Hepatocyte (in vitro differentiated cells): Measurements from ENCODE around the gene PPIF. TPM values are rescaled to one million over a fixed set of nuclear protein-coding genes. Genes with fewer than 3 reads are reported as not detected.

Experiments used
- DNase-seq: peaks from one replicate; pipeline ENCODE4 v3.0.0-alpha.2; 2016; ENCODE audit warnings: low spot score
- H2AFZ ChIP-seq: fragments of 200-600 bp; sonication (generic); 2 replicates; pipeline ENCODE4 v1.6.0; 2016; ENCODE audit warnings: antibody characterized with exemption, mild to moderate bottlenecking
- H3K27ac ChIP-seq: fragments of 200-600 bp; sonication (generic); 2 replicates; pipeline ENCODE4 v1.5.1; 2016; ENCODE audit warnings: mild to moderate bottlenecking
- H3K27me3 ChIP-seq: fragments of 200-600 bp; sonication (generic); 2 replicates; pipeline ENCODE4 v1.6.1; 2016
- H3K36me3 ChIP-seq: fragments of 200-600 bp; sonication (generic); replicated peaks from 2 replicates; pipeline ENCODE4 v1.5.1; 2016; ENCODE audit warnings: low read depth; ENCODE audit not compliant: insufficient read depth
- H3K4me1 ChIP-seq: fragments of 200-600 bp; sonication (generic); 2 replicates; pipeline ENCODE4 v1.5.1; 2016; ENCODE audit warnings: mild to moderate bottlenecking, moderate library complexity; ENCODE audit not compliant: insufficient read depth
- H3K4me2 ChIP-seq: fragments of 200-600 bp; sonication (generic); 2 replicates; pipeline ENCODE4 v1.6.0; 2016
- H3K4me3 ChIP-seq: fragments of 200-600 bp; sonication (generic); 2 replicates; pipeline ENCODE4 v1.5.1; 2016; ENCODE audit warnings: mild to moderate bottlenecking
- H3K79me2 ChIP-seq: fragments of 200-600 bp; sonication (generic); 2 replicates; pipeline ENCODE4 v1.6.0; 2017; ENCODE audit warnings: mild to moderate bottlenecking
- H3K9me2 ChIP-seq: fragments of 200-600 bp; sonication (generic); replicated peaks from 2 replicates; pipeline ENCODE4 v1.6.0; 2017; ENCODE audit warnings: mild to moderate bottlenecking; ENCODE audit not compliant: insufficient read depth
- H3K9me3 ChIP-seq: fragments of 200-600 bp; sonication (generic); 2 replicates; pipeline ENCODE4 v1.5.1; 2016; ENCODE audit warnings: low read depth, mild to moderate bottlenecking
- H4K20me1 ChIP-seq: fragments of 200-600 bp; sonication (generic); 2 replicates; pipeline ENCODE4 v1.6.0; 2016; ENCODE audit warnings: mild to moderate bottlenecking; ENCODE audit not compliant: insufficient read depth, poor library complexity, severe bottlenecking
- CTCF ChIP-seq: fragments of 200-600 bp; sonication (generic); IDR thresholded peaks from 2 replicates; pipeline ENCODE4 v1.5.1; 2016; ENCODE audit warnings: antibody characterized with exemption, mild to moderate bottlenecking; ENCODE audit not compliant: poor library complexity
- EZH2 ChIP-seq: fragments of 200-600 bp; sonication (generic); IDR thresholded peaks from 2 replicates; pipeline ENCODE4 v1.6.1; 2016; ENCODE audit warnings: antibody characterized with exemption, mild to moderate bottlenecking, borderline replicate concordance
- EZH2phosphoT487 ChIP-seq: fragments of 200-600 bp; sonication (generic); IDR thresholded peaks from one replicate; pipeline ENCODE4 v1.6.1; 2018; ENCODE audit warnings: antibody characterized with exemption, mild to moderate bottlenecking, low read depth, moderate library complexity; ENCODE audit not compliant: unreplicated experiment, severe bottlenecking
- WGBS: methylation state at CpG from one replicate; pipeline ENCODE4 v1.1.6; 2016; ENCODE audit warnings: low lambda C conversion rate; ENCODE audit errors: missing lambda C conversion rate; 5-methylcytosine and 5-hydroxymethylcytosine counted together
- polyA plus RNA-seq: library from polyadenylated mRNA; unstranded; fragments of >200 nt; fragmentation: Nextera tagmentation; extraction: Ambion mirVana; gene quantifications from 2 replicates; pipeline ENCODE4 v1.2.1, GENCODE V29; 2016
- total RNA-seq: library from RNA; depleted of rRNA; stranded (reverse); fragments of >200 nt; gene quantifications from 2 replicates; pipeline ENCODE4 v1.2.3, GENCODE V29; 2014

PPIF gene
- total and polyA plus RNA-seq, 2 experiments from 2014 or later, result 70.3 to 79.4 TPM

DNA sequence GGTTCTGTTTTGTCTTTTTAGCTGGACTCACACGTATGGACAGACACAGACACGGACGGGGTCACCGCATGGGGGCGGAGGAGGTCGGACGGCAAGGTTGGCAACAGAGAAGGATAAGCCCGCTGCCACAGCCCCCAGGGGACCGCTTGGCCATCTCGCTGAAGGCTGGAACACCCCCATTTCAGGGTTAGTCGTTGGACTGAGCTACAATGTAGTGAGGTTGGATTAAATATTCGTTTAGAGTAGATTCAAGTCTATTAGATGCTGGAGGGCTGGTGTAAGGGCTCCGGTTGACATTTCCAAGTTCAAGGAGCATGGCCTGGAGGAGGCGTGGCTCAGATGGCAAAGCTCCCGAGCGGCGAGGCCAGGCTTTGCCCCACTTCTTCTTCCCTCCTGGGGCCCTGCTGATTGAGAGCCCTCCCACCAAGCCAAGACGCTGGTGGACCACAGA, 35.2 kb downstream of the PPIF start:
- H3K9me3 ChIP-seq, result no peaks in the 10 kb centered on the region

DNA sequence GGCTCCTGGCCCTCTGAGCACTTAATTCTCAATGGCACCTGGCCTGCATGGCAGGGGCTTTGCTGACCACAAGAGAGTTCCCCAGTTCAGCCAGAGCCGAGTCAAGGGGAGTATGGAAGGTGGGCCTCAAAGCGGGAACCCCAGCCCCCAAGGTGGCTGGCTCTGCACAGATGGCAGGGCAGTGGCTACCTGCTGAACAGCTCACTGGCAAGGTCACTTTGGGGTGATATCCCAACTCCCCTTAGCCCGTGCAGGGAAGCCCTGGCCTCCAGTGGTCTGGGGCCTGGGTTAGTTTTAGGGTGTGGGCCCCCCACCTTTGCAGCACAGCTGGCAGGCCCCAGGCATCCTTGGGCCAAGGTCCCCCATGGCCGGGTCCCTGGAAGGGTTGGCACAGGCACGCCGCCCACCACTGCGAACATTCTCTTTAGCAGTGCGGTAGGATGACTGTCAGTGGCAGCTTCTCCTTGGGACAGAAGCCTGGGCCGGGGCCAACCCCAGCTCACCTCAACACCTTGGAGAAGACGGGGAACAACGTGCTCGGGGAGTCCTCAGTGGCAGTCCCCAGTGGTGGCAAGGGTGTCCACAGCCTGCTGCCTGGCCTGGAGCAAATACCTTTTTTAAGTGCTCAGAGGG, 36.8 kb downstream of the PPIF start:
- H3K4me3 ChIP-seq, result no peak overlapping the region
- no peaks in the 10 kb centered on the region for H3K36me3 ChIP-seq
- H3K9me3 ChIP-seq, result no peaks in the 10 kb centered on the region
- H2AFZ ChIP-seq, result no peak overlapping the region
- no peak overlapping the region for H3K4me2 ChIP-seq
- H3K9me2 ChIP-seq, result no peaks in the 10 kb centered on the region
- no peaks in the 10 kb centered on the region for H3K79me2 ChIP-seq
- no peak for DNase-seq
- H3K4me1 ChIP-seq, result peaks cover 26% of the 10 kb centered on the region
- H4K20me1 ChIP-seq, result no peaks in the 10 kb centered on the region
- no peaks in the 10 kb centered on the region for H3K27me3 ChIP-seq
- no peak overlapping the region for H3K27ac ChIP-seq
- WGBS, result 91% methylated on average over 12 of the region's 12 CpGs
- TF ChIP-seq EZH2phosphoT487 (no peak), CTCF (no peak), EZH2 (no peak)

More for the DNA sequence above, 35.2 kb downstream of the PPIF start:
- TF ChIP-seq EZH2 (no peak), CTCF (no peak), EZH2phosphoT487 (no peak)
- H3K79me2 ChIP-seq, result no peaks in the 10 kb centered on the region
- DNase-seq, result no peak
- H3K27ac ChIP-seq, result peak overlapping the region; percentile 81
- no peaks in the 10 kb centered on the region for H4K20me1 ChIP-seq
- 89% methylated on average over 18 of the region's 18 CpGs for whole genome bisulfite sequencing
- H3K9me2 ChIP-seq, result no peaks in the 10 kb centered on the region
- H3K4me1 ChIP-seq, result peaks cover 26% of the 10 kb centered on the region
- H3K36me3 ChIP-seq, result no peaks in the 10 kb centered on the region
- no peaks in the 10 kb centered on the region for H3K27me3 ChIP-seq
- H3K4me2 ChIP-seq, result no peak overlapping the region
- H2AFZ ChIP-seq, result no peak overlapping the region
- H3K4me3 ChIP-seq, result no peak overlapping the region

DNA sequence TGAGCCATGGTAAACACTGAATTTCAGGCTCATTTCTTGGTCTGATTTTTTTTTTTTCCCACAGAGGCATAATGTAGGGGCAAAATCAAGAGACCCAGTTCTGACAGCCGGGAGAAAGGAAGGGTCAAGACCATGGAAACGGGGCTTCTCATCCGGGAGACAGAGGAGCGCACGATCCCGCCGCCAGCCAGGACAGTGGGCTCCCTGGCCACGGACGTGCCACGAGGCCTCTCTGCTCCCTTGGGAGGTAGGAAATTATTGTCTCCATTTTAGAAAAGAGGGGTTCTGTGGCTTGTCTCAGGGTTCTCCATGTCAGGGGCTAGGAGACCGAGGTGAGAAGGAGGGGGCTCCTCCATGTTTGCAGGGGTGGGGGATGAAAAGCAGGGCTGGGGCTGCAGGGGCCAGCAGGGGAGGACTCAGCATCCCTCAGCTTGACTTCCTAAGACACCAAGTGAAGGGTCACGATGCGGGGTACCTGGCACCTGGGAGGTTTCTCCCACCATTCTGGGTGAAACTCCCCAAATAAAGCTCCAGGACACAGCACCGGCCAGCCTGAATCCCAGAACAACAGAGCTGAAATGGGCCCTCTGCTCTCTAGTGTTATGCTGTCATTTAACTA, 37.6 kb downstream of the PPIF start:
- DNase-seq, result no peak
- Histone ChIP-seq H3K79me2 (no peaks in the 10 kb centered on the region), H3K4me1 (peaks cover 18% of the 10 kb centered on the region), H4K20me1 (no peaks in the 10 kb centered on the region), H2AFZ (no peak overlapping the region), H3K27me3 (no peaks in the 10 kb centered on the region), H3K9me2 (no peaks in the 10 kb centered on the region), H3K27ac (no peak overlapping the region), H3K4me3 (no peak overlapping the region), H3K9me3 (no peaks in the 10 kb centered on the region), H3K4me2 (no peak overlapping the region), H3K36me3 (no peaks in the 10 kb centered on the region)
- TF ChIP-seq EZH2 (no peak), CTCF (no peak), EZH2phosphoT487 (no peak)
- 96% methylated on average over 14 of the region's 14 CpGs for WGBS
